IPS DF 6.9 (cell line): ENCODE measurements around the gene CDH16.
A peak's percentile ranks its signal among the peaks of the same experiment; 100 is the strongest.

Experiments used
- DNase-seq: peaks from one replicate; pipeline ENCODE4 v3.0.0-alpha.2; 2013; ENCODE audit warnings: low read depth, low spot score
- H3K27ac ChIP-seq: one replicate; pipeline ENCODE4 v1.5.1; 2013; ENCODE audit warnings: low read length, control low read depth
- H3K27me3 ChIP-seq: 2 replicates; pipeline ENCODE4 v1.6.1; 2013; ENCODE audit warnings: mild to moderate bottlenecking, low read length; ENCODE audit not compliant: control insufficient read depth, insufficient read depth
- H3K36me3 ChIP-seq: 2 replicates; pipeline ENCODE4 v1.6.1; 2013; ENCODE audit warnings: low read length; ENCODE audit not compliant: control insufficient read depth, insufficient read depth
- H3K4me1 ChIP-seq: 2 replicates; pipeline ENCODE4 v1.6.1; 2013; ENCODE audit warnings: low read length; ENCODE audit not compliant: control insufficient read depth, insufficient read depth
- H3K4me3 ChIP-seq: 2 replicates; pipeline ENCODE4 v1.5.1; 2013; ENCODE audit warnings: mild to moderate bottlenecking, low read length
- H3K9me3 ChIP-seq: 2 replicates; pipeline ENCODE4 v1.6.1; 2013; ENCODE audit warnings: low read length, inconsistent platforms; ENCODE audit not compliant: control insufficient read depth, insufficient read depth
- WGBS: extraction: QIAGEN DNeasy Blood & Tissue Kit; methylation state at CpG from one replicate; pipeline ENCODE4 v1.1.7; 2013; ENCODE audit warnings: mixed read lengths, missing lambda C conversion rate; ENCODE audit not compliant: insufficient read length, insufficient coverage; 5-methylcytosine and 5-hydroxymethylcytosine counted together

Gene CDH16

DNA sequence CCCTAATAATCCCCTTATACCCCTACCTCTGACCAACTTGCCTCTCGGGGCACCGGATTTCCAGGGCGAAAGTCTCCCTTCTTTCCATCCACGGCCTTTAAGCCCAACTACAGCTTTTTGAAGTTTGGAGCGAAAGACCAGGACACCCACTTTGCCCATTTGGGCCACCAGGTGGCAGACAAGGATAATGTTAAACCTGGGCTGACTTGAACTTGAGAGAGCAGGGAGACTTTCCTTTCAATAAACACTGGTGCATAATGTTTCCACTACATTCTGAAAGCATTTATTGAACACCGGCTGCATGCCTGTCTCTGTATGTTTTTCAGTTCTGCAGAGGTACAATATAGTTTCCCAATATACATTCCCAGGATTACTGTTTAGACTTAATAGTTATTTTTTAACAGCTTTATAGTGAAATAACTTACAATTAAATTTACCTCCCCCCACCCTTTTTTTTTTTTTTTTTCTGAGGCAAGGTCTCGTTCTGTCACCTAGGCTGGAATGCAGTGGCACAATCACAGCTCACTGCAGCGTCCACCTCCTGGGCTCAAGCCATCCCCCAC is 35.5 kb upstream of the CDH16 start:
- Histone ChIP-seq H3K4me3 (no peak overlapping the region), H3K4me1 (no peaks in the 10 kb centered on the region), H3K27me3 (peaks cover 7% of the 10 kb centered on the region), H3K9me3 (no peaks in the 10 kb centered on the region), H3K27ac (no peak overlapping the region), H3K36me3 (no peaks in the 10 kb centered on the region)
- no CpG with 5 or more reads among the region's 8 CpGs for WGBS
- peak; percentile 54 for DNase-seq

DNA sequence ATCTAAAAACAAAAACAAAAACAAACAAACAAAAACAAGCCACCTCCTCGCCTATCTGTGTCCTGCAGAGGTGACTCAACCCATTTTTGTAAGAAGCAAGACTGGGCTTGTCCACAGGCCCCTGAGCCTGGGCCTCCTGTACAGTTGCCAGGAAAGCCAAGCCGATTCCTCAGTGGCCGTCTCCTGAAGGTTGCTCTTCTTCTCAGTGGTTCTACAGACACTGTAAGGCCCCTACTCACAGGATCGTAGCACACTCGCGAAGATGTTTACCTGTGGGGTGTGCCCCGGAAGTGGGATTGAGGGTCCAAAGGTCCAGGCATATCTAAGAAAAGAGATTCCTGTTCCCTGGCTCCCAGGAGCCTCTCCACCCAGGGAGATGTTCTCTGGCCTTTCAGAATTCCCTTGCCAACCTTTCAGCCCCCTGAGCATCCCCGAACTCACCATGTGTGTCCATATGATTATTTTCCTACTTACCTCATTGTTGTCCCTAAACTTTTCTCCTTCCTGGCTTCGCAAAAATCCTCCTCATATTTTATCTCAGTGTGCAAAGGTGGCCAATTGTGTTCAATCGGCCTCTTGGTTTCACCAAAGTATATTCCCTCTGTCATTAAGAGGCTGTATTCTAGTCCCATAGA is 34.9 kb upstream of the CDH16 start:
- Histone ChIP-seq H3K4me1 (no peaks in the 10 kb centered on the region), H3K36me3 (no peaks in the 10 kb centered on the region), H3K27me3 (peaks cover 13% of the 10 kb centered on the region), H3K27ac (no peak overlapping the region), H3K4me3 (no peak overlapping the region), H3K9me3 (no peaks in the 10 kb centered on the region)
- no CpG with 5 or more reads among the region's 10 CpGs for WGBS
- no peak for DNase-seq

DNA sequence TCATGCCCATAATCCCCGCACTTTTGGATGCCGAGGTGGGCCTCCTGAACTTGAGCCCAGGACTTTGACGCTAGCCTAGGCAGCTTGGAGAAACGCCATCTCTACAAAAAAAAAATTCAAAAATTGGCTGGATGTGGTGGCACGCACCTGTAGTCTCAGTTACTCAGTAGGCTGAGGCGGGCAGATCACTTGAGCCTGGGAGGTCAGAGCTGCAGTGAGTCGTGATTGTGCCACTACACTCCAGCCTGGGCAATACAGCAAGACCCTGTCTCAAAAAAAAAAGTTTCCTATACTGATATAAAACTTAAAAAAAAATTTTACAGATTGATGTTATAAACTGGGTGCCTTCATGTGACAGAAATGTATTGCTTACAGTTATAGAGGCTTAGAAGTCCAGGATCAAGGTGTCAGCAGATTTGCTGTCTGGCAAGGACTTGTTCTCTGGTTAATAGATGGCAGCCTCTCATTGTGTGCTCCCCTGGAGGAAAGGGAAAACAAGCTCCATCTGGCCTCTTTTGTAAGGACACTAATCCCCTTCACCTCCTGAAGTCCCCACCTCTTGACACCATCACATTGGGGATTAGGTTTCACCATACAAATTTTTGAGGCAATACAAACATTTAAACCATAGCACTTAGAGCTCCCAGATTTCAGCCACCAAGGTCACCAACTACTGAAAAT is 33.9 kb upstream of the CDH16 start:
- Histone ChIP-seq H3K4me3 (no peak overlapping the region), H3K27me3 (peaks cover 22% of the 10 kb centered on the region), H3K9me3 (no peaks in the 10 kb centered on the region), H3K36me3 (no peaks in the 10 kb centered on the region), H3K27ac (no peak overlapping the region), H3K4me1 (0 out of 2 replicates have a peak, but pooled peaks cover 1% of the 10 kb centered on the region)
- WGBS, result no CpG with 5 or more reads among the region's 7 CpGs
- no peak for DNase-seq

DNA sequence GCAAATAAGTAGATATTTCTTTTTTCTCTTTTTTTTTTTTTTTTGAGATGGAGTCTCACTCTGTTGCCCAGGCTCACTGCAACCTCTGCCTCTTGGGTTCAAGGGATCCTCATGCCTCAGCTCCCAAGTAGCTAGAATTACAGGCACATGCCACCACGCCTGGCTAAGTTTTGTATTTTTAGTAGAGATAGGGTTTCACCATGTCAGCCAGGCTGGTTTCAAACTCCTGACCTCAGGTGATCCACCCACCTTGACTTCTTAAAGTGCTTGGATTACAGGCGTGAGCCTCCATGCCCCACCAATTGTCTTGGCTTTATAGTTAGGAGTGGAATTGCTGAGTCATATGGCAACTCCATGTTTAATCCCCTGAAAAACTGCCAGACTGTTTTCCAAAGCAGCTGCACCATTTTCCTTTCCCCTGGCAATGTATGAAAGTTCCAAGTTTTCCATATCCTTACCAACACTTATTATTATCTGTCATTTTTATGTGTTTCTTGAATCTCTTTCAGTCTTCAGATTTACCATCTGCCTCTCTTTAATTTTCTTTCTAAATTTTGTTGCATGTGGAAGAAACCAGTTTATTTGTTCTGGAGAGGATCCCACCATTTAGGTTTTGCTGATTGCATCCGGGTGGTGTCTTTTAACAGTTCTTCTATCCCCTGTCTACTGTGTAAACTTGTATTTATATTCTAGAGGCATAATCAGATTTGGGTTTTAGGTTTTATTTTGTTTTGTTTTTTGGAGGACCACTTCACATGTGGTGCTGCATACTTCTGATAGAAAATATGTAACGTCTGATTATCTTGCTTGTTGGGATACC is 32.5 kb upstream of the CDH16 start:
- Histone ChIP-seq H3K27ac (no peak overlapping the region), H3K4me1 (0 out of 2 replicates have a peak, but pooled peaks cover 1% of the 10 kb centered on the region), H3K36me3 (no peaks in the 10 kb centered on the region), H3K4me3 (no peak overlapping the region), H3K27me3 (peaks cover 25% of the 10 kb centered on the region), H3K9me3 (no peaks in the 10 kb centered on the region)
- DNase-seq, result no peak
- WGBS, result no CpG with 5 or more reads among the region's 4 CpGs

DNA sequence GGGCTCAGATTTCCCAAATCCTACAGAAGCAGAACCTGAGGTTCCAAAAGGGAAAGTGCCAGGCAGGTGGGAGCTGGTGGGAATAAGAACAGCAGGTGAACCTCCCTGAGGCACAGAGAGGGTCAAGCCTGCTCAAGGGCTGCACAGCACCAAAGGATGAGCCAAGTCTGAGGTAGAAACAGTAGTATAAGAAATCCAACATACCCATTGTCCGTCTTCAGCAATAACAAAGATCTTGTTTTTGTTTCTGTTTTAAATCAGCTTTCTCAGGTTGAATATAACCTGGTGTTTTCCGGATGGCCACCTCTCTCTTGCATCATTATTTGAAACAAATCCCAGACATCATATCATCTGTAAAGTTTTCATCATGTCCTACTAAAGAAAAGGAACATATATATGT is 31.8 kb upstream of the CDH16 start:
- no CpG with 5 or more reads among the region's 2 CpGs for WGBS

DNA sequence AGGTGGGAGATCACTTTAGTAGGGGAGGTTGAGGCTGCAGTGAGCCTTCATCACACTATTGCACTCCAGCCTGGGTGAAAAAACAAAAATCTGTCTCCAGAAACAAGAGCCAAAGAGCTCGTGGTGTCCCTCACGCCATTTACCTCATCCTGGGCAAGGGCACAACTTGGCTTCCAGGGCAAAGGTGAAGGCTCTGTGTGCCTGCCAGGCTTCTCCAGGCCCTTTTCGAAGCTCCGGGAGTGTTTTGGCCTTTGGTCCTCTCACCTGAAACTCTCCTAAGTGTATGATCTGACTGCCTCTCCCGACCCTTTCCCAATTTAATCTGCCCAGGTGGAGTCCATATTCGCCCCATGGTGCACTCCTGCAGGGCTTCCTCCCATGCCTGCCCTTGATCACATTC is 30.8 kb upstream of the CDH16 start:
- H3K4me1 ChIP-seq, result 0 out of 2 replicates have a peak, but pooled peaks cover 1% of the 10 kb centered on the region
- no CpG with 5 or more reads among the region's 6 CpGs for WGBS
- DNase-seq, result no peak
- H3K9me3 ChIP-seq, result no peaks in the 10 kb centered on the region
- H3K4me3 ChIP-seq, result no peak overlapping the region
- H3K27me3 ChIP-seq, result peaks cover 25% of the 10 kb centered on the region
- no peak overlapping the region for H3K27ac ChIP-seq
- H3K36me3 ChIP-seq, result no peaks in the 10 kb centered on the region

More for the DNA sequence above, 31.8 kb upstream of the CDH16 start:
- Histone ChIP-seq H3K4me1 (0 out of 2 replicates have a peak, but pooled peaks cover 1% of the 10 kb centered on the region), H3K9me3 (no peaks in the 10 kb centered on the region), H3K36me3 (no peaks in the 10 kb centered on the region), H3K27ac (no peak overlapping the region), H3K4me3 (no peak overlapping the region), H3K27me3 (peaks cover 25% of the 10 kb centered on the region)
- no peak for DNase-seq

DNA sequence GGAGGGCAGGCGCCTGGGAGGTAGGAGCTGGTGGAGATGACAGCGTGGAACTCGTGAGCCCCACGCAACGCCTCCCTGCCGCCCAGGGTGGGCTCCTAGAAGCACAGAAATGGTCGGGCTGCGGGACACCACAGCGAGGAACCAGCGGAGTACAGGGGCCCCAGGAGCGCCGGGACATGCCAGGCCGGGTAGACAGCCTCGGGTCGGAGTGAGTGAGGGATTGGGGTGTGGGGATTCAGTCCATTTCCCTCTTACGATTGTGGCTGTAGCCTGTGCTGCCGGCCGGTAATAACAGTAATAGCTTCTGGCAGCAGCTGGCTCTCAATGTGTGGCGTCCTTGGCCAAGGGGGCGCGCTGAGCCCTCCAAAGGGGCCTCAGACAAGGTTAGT is 30.1 kb upstream of the CDH16 start:
- DNase-seq, result no peak
- WGBS, result no CpG with 5 or more reads among the region's 21 CpGs
- no peaks in the 10 kb centered on the region for H3K36me3 ChIP-seq
- 0 out of 2 replicates have a peak, but pooled peaks cover 1% of the 10 kb centered on the region for H3K4me1 ChIP-seq
- H3K27me3 ChIP-seq, result peaks cover 25% of the 10 kb centered on the region
- no peak overlapping the region for H3K27ac ChIP-seq
- H3K9me3 ChIP-seq, result no peaks in the 10 kb centered on the region
- H3K4me3 ChIP-seq, result no peak overlapping the region

DNA sequence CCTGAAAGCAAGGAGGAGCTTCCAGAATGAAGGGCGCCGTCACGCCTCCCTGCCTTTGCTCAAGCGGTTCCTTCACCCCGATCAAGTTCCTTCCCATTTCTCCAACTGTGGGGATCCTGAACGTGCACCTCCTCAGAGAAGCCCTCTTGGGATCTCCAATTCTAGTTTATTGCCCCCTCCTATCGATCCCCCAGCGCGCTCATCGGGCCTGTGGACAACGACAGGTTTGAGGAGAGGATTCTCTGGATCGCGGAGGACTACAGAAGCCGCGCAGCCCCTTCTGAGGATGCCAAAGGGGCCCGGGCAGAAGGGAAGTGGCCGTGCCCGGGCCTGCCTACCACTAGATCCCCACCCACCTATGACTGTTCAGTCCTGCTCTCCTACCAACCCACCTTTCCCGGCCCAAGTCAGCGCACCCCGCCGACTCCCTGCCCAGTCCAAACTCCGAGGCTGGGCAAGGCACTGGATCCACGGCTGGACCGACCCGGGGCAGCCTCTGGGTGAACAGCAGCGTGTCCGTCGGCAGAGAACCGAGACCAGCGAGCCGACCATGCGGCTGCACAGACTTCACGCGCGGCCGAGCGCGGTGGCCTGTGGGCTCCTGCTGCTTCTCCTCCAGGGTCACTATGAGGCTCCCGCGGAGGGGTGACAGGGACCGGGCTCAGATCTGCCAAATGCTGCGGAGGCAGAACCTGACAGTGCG is 29.6 kb upstream of the CDH16 start:
- Histone ChIP-seq H3K36me3 (no peaks in the 10 kb centered on the region), H3K27me3 (peaks cover 25% of the 10 kb centered on the region)
- DNase-seq, result no peak

DNA sequence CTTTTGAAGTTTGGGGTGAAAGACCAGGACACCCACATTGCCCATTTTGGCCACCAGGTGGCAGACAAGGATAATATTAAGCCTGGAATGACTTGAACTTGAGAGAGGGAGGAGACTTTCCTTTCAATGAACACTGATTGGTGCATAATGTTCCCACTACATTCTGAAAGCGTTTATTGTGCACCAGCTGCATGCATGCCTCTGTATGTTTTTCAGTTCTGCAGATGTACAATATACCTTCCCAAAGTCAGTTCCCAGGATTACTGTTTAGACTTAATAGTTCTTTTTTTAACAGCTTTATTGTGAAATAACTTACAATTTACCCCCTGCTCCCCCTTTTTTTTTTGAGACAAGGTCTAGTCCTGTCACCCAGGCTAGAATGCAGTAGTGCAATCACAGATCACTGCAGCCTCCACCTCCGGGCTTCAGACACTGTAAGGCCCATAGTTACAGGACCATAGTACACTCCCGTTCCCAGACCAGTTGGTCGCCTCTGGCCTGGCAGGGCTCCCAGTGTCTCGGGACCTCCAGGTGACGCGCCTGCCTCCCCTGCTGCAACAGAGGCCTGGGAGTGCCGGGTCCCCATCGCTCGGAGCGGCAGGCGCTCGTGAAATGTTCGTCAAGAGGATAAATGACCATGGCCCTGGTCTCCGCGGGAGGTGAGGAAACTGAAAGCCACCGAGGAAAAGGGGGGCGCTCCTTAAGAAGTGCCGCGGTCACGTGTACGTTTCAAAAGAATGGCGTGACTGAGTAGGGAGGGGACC is 28.8 kb upstream of the CDH16 start:
- DNase-seq, result peak; percentile 91
- H3K36me3 ChIP-seq, result no peaks in the 10 kb centered on the region
- WGBS, result no CpG with 5 or more reads among the region's 23 CpGs
- peaks cover 25% of the 10 kb centered on the region for H3K27me3 ChIP-seq
- peak overlapping the region; percentile 22; the same call in 1 of the 2 replicates for H3K4me3 ChIP-seq
- H3K27ac ChIP-seq, result no peak overlapping the region
- H3K4me1 ChIP-seq, result 0 out of 2 replicates have a peak, but pooled peaks cover 1% of the 10 kb centered on the region
- H3K9me3 ChIP-seq, result no peaks in the 10 kb centered on the region

More for the DNA sequence above, 29.6 kb upstream of the CDH16 start:
- H3K4me1 ChIP-seq, result 0 out of 2 replicates have a peak, but pooled peaks cover 1% of the 10 kb centered on the region
- H3K9me3 ChIP-seq, result no peaks in the 10 kb centered on the region
- peak overlapping the region; percentile 18; the same call in 1 of the 2 replicates for H3K4me3 ChIP-seq
- H3K27ac ChIP-seq, result no peak overlapping the region
- no CpG with 5 or more reads among the region's 44 CpGs for WGBS
